A549 (cell line): ENCODE results near the gene EXOSC7. TPM values are rescaled to one million over a fixed set of nuclear protein-coding genes. Genes with fewer than 3 reads are reported as not detected.

Experiments used
- ATAC-seq, 2 experiments: fragments of 200-7000 bp in 1 of 2; fragments of >200 bp in 1 of 2; cut with Nextera tagmentation in 1 of 2; cut with Tn5 transposase in 1 of 2; 3 replicates each; pipeline versions ENCODE4 v1.8.0 to v1.9.1; 2018 to 2020; ENCODE audit warnings: mild to moderate bottlenecking in 1 of 2, moderate library complexity in 1 of 2
- CTCF ChIA-PET: fragments of 300-600 bp; sonication (Branson Sonifier 250); formaldehyde crosslinking; extraction: SDS; loops from one replicate; lab custom pipeline; 2021; ENCODE audit warnings: antibody characterized with exemption, inconsistent platforms; lab: Yijun Ruan, JAX
- POLR2A ChIA-PET: fragments of 350-600 bp; formaldehyde crosslinking; extraction: SDS; loops from one replicate; lab custom pipeline; 2021; ENCODE audit warnings: antibody characterized with exemption, inconsistent platforms; lab: Yijun Ruan, JAX
- DNase-seq, 2 experiments: peaks; one replicate each; pipeline versions ENCODE4 v3.0.0 to v3.0.0-alpha.2; 2011 to 2016; ENCODE audit warnings: low read depth in 1 of 2, low spot score in 1 of 2
- FAIRE-seq: peaks from 2 replicates; lab custom pipeline; 2011; peaks lifted over from hg19 to GRCh38; lab: Jason Lieb, UNC
- H3K27ac ChIP-seq, 2 experiments: fragments of >200 bp; sonication (Bioruptor Twin); formaldehyde crosslinking; 3 replicates each; pipeline ENCODE4 v1.5.1; 2016 to 2017
- H3K4me1 ChIP-seq: fragments of >200 bp; sonication (Bioruptor Twin); formaldehyde crosslinking; 3 replicates; pipeline ENCODE4 v1.6.1; 2016
- H3K4me2 ChIP-seq: fragments of >200 bp; sonication (Bioruptor Twin); formaldehyde crosslinking; 3 replicates; pipeline ENCODE4 v1.6.1; 2016
- H3K4me3 ChIP-seq: fragments of >200 bp; sonication (Bioruptor Twin); formaldehyde crosslinking; 3 replicates; pipeline ENCODE4 v1.5.1; 2016
- H3K9me3 ChIP-seq: fragments of >200 bp; sonication (Bioruptor Twin); formaldehyde crosslinking; 3 replicates; pipeline ENCODE4 v1.6.1; 2016
- CBX8 ChIP-seq: fragments of 200-600 bp; sonication (generic); IDR thresholded peaks from 2 replicates; pipeline ENCODE4 v1.6.1; 2016
- EP300 ChIP-seq, 2 experiments: fragments of >200 bp; sonication (Bioruptor Twin); formaldehyde crosslinking; IDR thresholded peaks; 2 replicates in 1 of 2; 3 replicates in 1 of 2; pipeline ENCODE4 v1.6.1; 2016 to 2017
- FOSL2 ChIP-seq, 2 experiments: fragments of 450-650 bp in 1 of 2; fragments of >200 bp in 1 of 2; sonication (Bioruptor Twin) in 1 of 2; formaldehyde crosslinking; IDR thresholded peaks; 2 replicates each; pipeline versions ENCODE4 v1.5.0 to v1.6.1; 2016 to 2020; ENCODE audit warnings: mild to moderate bottlenecking in 1 of 2, moderate library complexity in 1 of 2
- FOXS1 ChIP-seq: fragments of 250-450 bp; sonication (Bioruptor Pico); IDR thresholded peaks from 2 replicates; pipeline ENCODE4 v1.5.0; 2020; ENCODE audit warnings: mild to moderate bottlenecking, moderate library complexity
- GATA3 ChIP-seq: IDR thresholded peaks from 2 replicates; pipeline ENCODE4 v1.6.1; 2012; ENCODE audit warnings: borderline replicate concordance
- HOXA7 ChIP-seq: fragments of 250-450 bp; sonication (Bioruptor Pico); IDR thresholded peaks from 2 replicates; pipeline ENCODE4 v1.5.0; 2020; ENCODE audit warnings: mild to moderate bottlenecking, moderate library complexity
- HOXB5 ChIP-seq: fragments of 250-450 bp; sonication (Bioruptor Pico); IDR thresholded peaks from 2 replicates; pipeline ENCODE4 v1.5.0; 2020; ENCODE audit warnings: mild to moderate bottlenecking, moderate library complexity
- JUNB ChIP-seq: fragments of >200 bp; sonication (Bioruptor Twin); formaldehyde crosslinking; IDR thresholded peaks from 2 replicates; pipeline ENCODE4 v1.6.1; 2016
- MAFK ChIP-seq: fragments of 450-650 bp; IDR thresholded peaks from 2 replicates; pipeline ENCODE4 v1.6.1; 2014; ENCODE audit not compliant: partially characterized antibody
- MAZ ChIP-seq: fragments of 150-350 bp; IDR thresholded peaks from 2 replicates; pipeline ENCODE4 v1.6.1; 2014; ENCODE audit warnings: antibody characterized with exemption, low read depth, low read length, borderline replicate concordance
- MYC ChIP-seq: IDR thresholded peaks from 2 replicates; pipeline ENCODE4 v1.6.1; 2012; ENCODE audit warnings: mild to moderate bottlenecking, inconsistent platforms, low read length, improper control_type of control experiment, borderline replicate concordance
- NPAS2 ChIP-seq: fragments of 250-450 bp; sonication (Bioruptor Pico); IDR thresholded peaks from 2 replicates; pipeline ENCODE4 v1.8.0; 2022; ENCODE audit warnings: mild to moderate bottlenecking, moderate library complexity, borderline replicate concordance
- NR3C1 ChIP-seq: fragments of >200 bp; sonication (Bioruptor Twin); formaldehyde crosslinking; IDR thresholded peaks from 3 replicates; pipeline ENCODE4 v1.6.1; 2017
- PHF8 ChIP-seq: fragments of 200-600 bp; sonication (generic); IDR thresholded peaks from 2 replicates; pipeline ENCODE4 v1.6.1; 2016; ENCODE audit warnings: low read depth, mild to moderate bottlenecking, antibody characterized with exemption, moderate library complexity, borderline replicate concordance
- POLR2A ChIP-seq: IDR thresholded peaks from 2 replicates; pipeline ENCODE4 v1.6.1; 2012; ENCODE audit warnings: mild to moderate bottlenecking, low read length
- RARB ChIP-seq: fragments of 250-450 bp; sonication (Bioruptor Pico); IDR thresholded peaks from 2 replicates; pipeline ENCODE4 v1.8.0; 2021; ENCODE audit warnings: mild to moderate bottlenecking, moderate library complexity
- RNF2 ChIP-seq: fragments of 200-600 bp; sonication (generic); IDR thresholded peaks from 2 replicates; pipeline ENCODE4 v1.6.1; 2016; ENCODE audit warnings: low read depth, mild to moderate bottlenecking, antibody characterized with exemption, moderate library complexity, borderline replicate concordance
- TFCP2L1 ChIP-seq: fragments of 250-450 bp; sonication (Bioruptor Pico); IDR thresholded peaks from 2 replicates; pipeline ENCODE4 v1.5.0; 2021; ENCODE audit warnings: mild to moderate bottlenecking
- ZSCAN20 ChIP-seq: fragments of 250-450 bp; sonication (Bioruptor Pico); IDR thresholded peaks from 2 replicates; pipeline ENCODE4 v1.8.0; 2022; ENCODE audit warnings: mild to moderate bottlenecking, moderate library complexity
- WGBS: methylation state at CpG from one replicate; pipeline ENCODE4 v1.1.6; 2017; ENCODE audit errors: missing lambda C conversion rate; 5-methylcytosine and 5-hydroxymethylcytosine counted together
- polyA plus RNA-seq, 4 experiments: library from polyadenylated mRNA; depleted of rRNA in 3 of 4; stranded (reverse); fragments of >200 nt; fragmentation: RNase III in 1 of 4; extraction: RNeasy Plus Mini Kit Qiagen cat#74134 plus additional on column Dnase treatment in 1 of 4; gene quantifications; 2 replicates in 3 of 4; 3 replicates in 1 of 4; pipeline ENCODE4 v1.2.3, GENCODE V29; 2011 to 2017
- TF ChIP-seq, protein P1 (sequence below): fragments of >200 bp; sonication (Bioruptor Twin); formaldehyde crosslinking; IDR thresholded peaks from 2 replicates; pipeline ENCODE4 v1.6.1; 2016
- TF ChIP-seq, protein P2 (sequence below): fragments of 200-600 bp; sonication (generic); IDR thresholded peaks from 2 replicates; pipeline ENCODE4 v1.6.1; 2016; ENCODE audit warnings: antibody characterized with exemption, mild to moderate bottlenecking, moderate library complexity
- TF ChIP-seq, protein P3 (sequence below): IDR thresholded peaks from 2 replicates; pipeline ENCODE4 v1.6.1; 2012
- TF ChIP-seq, protein P4 (sequence below): fragments of 250-450 bp; sonication (Bioruptor Pico); IDR thresholded peaks from 2 replicates; pipeline ENCODE4 v1.5.0; 2020; ENCODE audit warnings: low read depth, mild to moderate bottlenecking, moderate library complexity
- TF ChIP-seq, protein P5 (sequence below): IDR thresholded peaks from 2 replicates; pipeline ENCODE4 v1.6.1; 2012; ENCODE audit warnings: low read depth, borderline replicate concordance
- TF ChIP-seq, protein P6 (sequence below): IDR thresholded peaks from 2 replicates; pipeline ENCODE4 v1.6.1; 2012

The EXOSC7 gene
- polyA plus RNA-seq, 2 of the 4 experiments (the other 2 are of a cell fraction) = 59.1 to 68.4 TPM

DNA sequence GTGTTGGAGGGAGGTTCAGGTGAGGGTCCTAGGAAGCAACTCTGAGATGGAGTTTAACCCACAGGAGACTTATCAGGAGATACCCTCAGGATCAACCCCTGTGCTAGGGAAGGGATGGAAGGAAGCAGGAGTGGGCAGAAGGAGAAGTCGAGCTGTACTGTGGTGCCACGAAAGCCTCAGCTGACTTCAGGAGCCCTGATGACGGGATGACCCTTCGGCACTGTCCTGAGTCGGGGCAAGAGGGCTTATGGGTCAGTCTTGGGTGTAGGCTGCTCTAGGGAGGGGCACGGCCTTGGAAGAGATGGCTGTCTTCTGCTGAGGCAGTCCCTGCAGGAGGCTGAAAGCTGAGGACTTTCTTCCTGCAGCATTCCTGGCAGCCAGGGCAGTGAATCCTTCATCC, 57.7 kb downstream of the EXOSC7 start:
- 46% methylated on average over 6 of the region's 6 CpGs for WGBS
- no peak overlapping the region for H3K27ac ChIP-seq
- no peak overlapping the region for H3K4me3 ChIP-seq
- H3K9me3 ChIP-seq = no peaks in the 10 kb centered on the region
- TF ChIP-seq PHF8 (no peak), RNF2 (no peak), MYC (no peak), TFCP2L1 (CRISPR knock-in tag) (no peak), NPAS2 (CRISPR knock-in tag) (no peak), FOSL2 (IDR thresholded peaks at IDR 0.05) (no peak), FOSL2 (CRISPR knock-in tag; IDR thresholded peaks at IDR 0.05) (no peak)
- TF ChIP-seq, protein P1, sequence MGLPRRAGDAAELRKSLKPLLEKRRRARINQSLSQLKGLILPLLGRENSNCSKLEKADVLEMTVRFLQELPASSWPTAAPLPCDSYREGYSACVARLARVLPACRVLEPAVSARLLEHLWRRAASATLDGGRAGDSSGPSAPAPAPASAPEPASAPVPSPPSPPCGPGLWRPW = no peak
- no peak overlapping the region for H3K4me2 ChIP-seq
- no peaks in the 10 kb centered on the region for H3K4me1 ChIP-seq
- no peak for FAIRE-seq
- ATAC-seq = no peak
- ChIA-PET CTCF (interaction anchor here (1.3 to 3.4 kb wide), 3 partner anchors 171 to 465 kb away, joined by 4 to 14 read pairs (median 4); no protein-coding TSS in a partner anchor), POLR2A (no interaction called here)
- no peak for DNase-seq

DNA sequence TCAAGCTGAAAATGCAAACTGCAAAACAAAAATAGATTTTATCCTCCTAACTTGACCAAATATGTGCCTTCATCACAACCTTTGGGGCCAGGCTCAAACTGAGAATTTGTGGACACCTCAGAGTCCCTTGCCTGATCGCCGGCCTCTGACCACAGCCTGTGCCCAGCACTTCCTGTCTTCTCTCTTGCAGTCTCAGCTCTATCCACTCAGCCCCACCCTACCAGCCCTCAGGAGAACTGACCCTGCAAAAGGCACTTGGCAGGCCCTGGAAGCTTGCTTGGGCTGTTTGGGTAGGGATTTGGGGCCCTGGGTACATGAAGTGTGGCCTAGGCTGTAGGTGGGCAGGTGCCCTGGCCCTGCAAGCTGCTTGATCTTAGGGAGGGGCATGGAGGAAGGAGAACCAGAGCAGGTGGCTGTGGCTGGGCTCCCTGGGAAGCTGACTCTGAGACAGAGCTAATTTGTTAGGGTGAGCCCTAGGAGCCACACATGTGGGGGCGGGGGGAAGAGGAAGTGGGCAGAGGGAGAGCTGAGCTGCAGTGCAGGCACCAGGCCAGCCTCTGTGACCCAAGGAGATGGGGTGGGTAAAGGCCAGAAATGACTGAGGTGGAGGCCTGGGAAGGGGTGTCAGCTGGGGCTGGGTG, 58.7 kb downstream of the EXOSC7 start:
- 79% methylated on average over 2 of the region's 3 CpGs for WGBS
- POLR2A ChIA-PET = no interaction called here
- ATAC-seq (no peak), FAIRE-seq (no peak), DNase-seq (no peak)
- no peaks in the 10 kb centered on the region for H3K4me1 ChIP-seq
- H3K4me2 ChIP-seq = no peak overlapping the region
- TF ChIP-seq JUNB = no peak
- TF ChIP-seq POLR2A = no peak
- TF ChIP-seq ZSCAN20 = no peak
- TF ChIP-seq RARB (CRISPR knock-in tag) = no peak
- TF ChIP-seq, protein P2, sequence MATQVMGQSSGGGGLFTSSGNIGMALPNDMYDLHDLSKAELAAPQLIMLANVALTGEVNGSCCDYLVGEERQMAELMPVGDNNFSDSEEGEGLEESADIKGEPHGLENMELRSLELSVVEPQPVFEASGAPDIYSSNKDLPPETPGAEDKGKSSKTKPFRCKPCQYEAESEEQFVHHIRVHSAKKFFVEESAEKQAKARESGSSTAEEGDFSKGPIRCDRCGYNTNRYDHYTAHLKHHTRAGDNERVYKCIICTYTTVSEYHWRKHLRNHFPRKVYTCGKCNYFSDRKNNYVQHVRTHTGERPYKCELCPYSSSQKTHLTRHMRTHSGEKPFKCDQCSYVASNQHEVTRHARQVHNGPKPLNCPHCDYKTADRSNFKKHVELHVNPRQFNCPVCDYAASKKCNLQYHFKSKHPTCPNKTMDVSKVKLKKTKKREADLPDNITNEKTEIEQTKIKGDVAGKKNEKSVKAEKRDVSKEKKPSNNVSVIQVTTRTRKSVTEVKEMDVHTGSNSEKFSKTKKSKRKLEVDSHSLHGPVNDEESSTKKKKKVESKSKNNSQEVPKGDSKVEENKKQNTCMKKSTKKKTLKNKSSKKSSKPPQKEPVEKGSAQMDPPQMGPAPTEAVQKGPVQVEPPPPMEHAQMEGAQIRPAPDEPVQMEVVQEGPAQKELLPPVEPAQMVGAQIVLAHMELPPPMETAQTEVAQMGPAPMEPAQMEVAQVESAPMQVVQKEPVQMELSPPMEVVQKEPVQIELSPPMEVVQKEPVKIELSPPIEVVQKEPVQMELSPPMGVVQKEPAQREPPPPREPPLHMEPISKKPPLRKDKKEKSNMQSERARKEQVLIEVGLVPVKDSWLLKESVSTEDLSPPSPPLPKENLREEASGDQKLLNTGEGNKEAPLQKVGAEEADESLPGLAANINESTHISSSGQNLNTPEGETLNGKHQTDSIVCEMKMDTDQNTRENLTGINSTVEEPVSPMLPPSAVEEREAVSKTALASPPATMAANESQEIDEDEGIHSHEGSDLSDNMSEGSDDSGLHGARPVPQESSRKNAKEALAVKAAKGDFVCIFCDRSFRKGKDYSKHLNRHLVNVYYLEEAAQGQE = no peak
- TF ChIP-seq CBX8 = no peak
- TF ChIP-seq NR3C1 = no peak
- no peak for TF ChIP-seq PHF8
- no peak for TF ChIP-seq GATA3
- TF ChIP-seq, protein P3, sequence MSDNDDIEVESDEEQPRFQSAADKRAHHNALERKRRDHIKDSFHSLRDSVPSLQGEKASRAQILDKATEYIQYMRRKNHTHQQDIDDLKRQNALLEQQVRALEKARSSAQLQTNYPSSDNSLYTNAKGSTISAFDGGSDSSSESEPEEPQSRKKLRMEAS = no peak
- TF ChIP-seq, protein P4, sequence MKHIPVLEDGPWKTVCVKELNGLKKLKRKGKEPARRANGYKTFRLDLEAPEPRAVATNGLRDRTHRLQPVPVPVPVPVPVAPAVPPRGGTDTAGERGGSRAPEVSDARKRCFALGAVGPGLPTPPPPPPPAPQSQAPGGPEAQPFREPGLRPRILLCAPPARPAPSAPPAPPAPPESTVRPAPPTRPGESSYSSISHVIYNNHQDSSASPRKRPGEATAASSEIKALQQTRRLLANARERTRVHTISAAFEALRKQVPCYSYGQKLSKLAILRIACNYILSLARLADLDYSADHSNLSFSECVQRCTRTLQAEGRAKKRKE (CRISPR knock-in tag) = no peak
- TF ChIP-seq, protein P5, sequence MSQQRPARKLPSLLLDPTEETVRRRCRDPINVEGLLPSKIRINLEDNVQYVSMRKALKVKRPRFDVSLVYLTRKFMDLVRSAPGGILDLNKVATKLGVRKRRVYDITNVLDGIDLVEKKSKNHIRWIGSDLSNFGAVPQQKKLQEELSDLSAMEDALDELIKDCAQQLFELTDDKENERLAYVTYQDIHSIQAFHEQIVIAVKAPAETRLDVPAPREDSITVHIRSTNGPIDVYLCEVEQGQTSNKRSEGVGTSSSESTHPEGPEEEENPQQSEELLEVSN = no peak
- TF ChIP-seq HOXA7 = no peak
- TF ChIP-seq, protein P6, sequence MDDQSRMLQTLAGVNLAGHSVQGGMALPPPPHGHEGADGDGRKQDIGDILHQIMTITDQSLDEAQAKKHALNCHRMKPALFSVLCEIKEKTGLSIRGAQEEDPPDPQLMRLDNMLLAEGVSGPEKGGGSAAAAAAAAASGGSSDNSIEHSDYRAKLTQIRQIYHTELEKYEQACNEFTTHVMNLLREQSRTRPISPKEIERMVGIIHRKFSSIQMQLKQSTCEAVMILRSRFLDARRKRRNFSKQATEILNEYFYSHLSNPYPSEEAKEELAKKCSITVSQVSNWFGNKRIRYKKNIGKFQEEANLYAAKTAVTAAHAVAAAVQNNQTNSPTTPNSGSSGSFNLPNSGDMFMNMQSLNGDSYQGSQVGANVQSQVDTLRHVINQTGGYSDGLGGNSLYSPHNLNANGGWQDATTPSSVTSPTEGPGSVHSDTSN = no peak
- no peak for TF ChIP-seq MAZ
- TF ChIP-seq NPAS2 (CRISPR knock-in tag) = no peak
- TF ChIP-seq EP300 (IDR thresholded peaks at IDR 0.05) = no peak
- TF ChIP-seq MAFK = no peak
- TF ChIP-seq FOXS1 = no peak
- no peak for TF ChIP-seq HOXB5 (CRISPR knock-in tag)
- no peak overlapping the region for H3K4me3 ChIP-seq
- no peak overlapping the region for H3K27ac ChIP-seq
- H3K9me3 ChIP-seq = no peaks in the 10 kb centered on the region
- CTCF ChIA-PET = interaction anchor here (1.9 to 3.4 kb wide), 2 partner anchors 176 to 464 kb away, joined by 4 to 14 read pairs; no protein-coding TSS in a partner anchor
